ENCODE results near the gene SRPRB.

SRPRB gene

GRCh38 chr3:133805702-133806475 lies at the start of gene SRPRB:
SRPRB (plus strand) TSS chr3:133805815; CDS start chr3:133805849, 34 bp downstream.
- Histone ChIP-seq H3K27ac (peak within 1 kb of the TSS; percentile 65), H3K27me3 (ENCODE audit: insufficient read depth, low read depth, severe bottlenecking) (no peaks in the 10 kb centered on the region), H3K36me3 (peaks cover 20% of the 10 kb centered on the region), H3K4me3 (ENCODE audit: low read depth, low read length) (peak within 1 kb of the TSS; percentile 77), H3K9me3 (ENCODE audit: severe bottlenecking) (no peaks in the 10 kb centered on the region)
- DNase-seq: peak; percentile 96
- no peak for TF ChIP-seq CTCF (IDR thresholded peaks at IDR 0.05; ENCODE audit: low read depth, low read length)

DNA sequence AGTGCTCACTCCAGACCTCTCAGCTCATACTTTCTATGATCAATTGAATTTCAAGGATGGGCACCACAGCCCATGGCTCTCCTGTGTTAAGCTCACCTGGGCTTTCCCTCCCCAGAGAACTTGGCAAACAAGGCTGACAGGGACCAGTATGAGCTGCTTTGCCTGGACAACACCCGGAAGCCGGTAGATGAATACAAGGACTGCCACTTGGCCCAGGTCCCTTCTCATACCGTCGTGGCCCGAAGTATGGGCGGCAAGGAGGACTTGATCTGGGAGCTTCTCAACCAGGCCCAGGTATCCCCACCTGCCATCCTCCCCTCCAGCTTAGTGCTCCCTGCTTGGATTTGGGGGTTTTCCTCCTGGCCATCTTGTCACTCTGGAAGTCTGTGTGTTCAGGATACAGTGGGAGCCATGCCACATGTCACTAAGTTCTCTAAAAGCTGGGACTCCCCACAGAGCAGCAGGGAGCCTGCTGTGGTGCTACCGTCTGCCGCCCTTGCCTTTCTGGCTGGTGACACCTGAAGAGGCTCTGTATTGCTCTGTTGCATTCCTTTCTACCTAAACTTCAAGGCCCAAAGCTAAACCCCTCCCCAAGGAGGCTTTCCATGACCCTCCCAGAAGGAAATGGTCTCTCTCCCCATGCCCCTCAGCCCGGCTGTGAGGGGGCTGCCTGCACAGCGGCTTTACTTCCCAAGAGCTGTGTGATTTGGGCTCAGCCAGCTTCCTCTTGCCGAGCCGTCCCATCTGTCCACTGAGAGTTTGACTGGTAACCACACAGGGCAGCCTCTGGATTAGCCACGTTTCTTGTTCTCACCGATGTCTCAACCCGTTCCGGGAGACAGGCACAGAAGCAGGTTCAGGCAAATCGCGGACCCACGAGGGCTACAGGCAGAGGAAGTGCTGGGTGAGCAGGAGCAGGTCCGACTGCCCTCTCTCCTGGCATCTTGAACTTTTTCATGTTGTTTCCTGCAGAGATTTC lies 48.6 kb upstream of the SRPRB start:
- Histone ChIP-seq H3K4me3 (ENCODE audit: low read depth, low read length) (peak overlapping the region; percentile 1; the same call in 1 of the 2 replicates), H3K36me3 (no peaks in the 10 kb centered on the region), H3K27ac (no peak overlapping the region), H3K9me3 (ENCODE audit: severe bottlenecking) (no peaks in the 10 kb centered on the region), H3K27me3 (ENCODE audit: insufficient read depth, low read depth, severe bottlenecking) (no peaks in the 10 kb centered on the region)
- peak; percentile 61 for DNase-seq
- TF ChIP-seq CTCF (IDR thresholded peaks at IDR 0.05; ENCODE audit: low read depth, low read length): no peak

GRCh38 chr3:133757701-133758567 lies 47.7 kb upstream of the SRPRB start:
- TF ChIP-seq CTCF (IDR thresholded peaks at IDR 0.05; ENCODE audit: low read depth, low read length): no peak

GRCh38 chr3:133758568-133758928 lies 47.1 kb upstream of the SRPRB start:
- DNase-seq: no peak
- H3K27me3 ChIP-seq (ENCODE audit: insufficient read depth, low read depth, severe bottlenecking): peaks cover 1% of the 10 kb centered on the region
- no peak overlapping the region for H3K27ac ChIP-seq
- H3K4me3 ChIP-seq (ENCODE audit: low read depth, low read length): no peak overlapping the region
- H3K36me3 ChIP-seq: no peaks in the 10 kb centered on the region
- TF ChIP-seq CTCF (IDR thresholded peaks at IDR 0.05; ENCODE audit: low read depth, low read length): no peak
- no peaks in the 10 kb centered on the region for H3K9me3 ChIP-seq (ENCODE audit: severe bottlenecking)

More at GRCh38 chr3:133757701-133758567, 47.7 kb upstream of the SRPRB start:
- Histone ChIP-seq H3K27ac (no peak overlapping the region), H3K4me3 (ENCODE audit: low read depth, low read length) (no peak overlapping the region), H3K9me3 (ENCODE audit: severe bottlenecking) (no peaks in the 10 kb centered on the region), H3K27me3 (ENCODE audit: insufficient read depth, low read depth, severe bottlenecking) (no peaks in the 10 kb centered on the region), H3K36me3 (no peaks in the 10 kb centered on the region)
- DNase-seq: no peak

DNA sequence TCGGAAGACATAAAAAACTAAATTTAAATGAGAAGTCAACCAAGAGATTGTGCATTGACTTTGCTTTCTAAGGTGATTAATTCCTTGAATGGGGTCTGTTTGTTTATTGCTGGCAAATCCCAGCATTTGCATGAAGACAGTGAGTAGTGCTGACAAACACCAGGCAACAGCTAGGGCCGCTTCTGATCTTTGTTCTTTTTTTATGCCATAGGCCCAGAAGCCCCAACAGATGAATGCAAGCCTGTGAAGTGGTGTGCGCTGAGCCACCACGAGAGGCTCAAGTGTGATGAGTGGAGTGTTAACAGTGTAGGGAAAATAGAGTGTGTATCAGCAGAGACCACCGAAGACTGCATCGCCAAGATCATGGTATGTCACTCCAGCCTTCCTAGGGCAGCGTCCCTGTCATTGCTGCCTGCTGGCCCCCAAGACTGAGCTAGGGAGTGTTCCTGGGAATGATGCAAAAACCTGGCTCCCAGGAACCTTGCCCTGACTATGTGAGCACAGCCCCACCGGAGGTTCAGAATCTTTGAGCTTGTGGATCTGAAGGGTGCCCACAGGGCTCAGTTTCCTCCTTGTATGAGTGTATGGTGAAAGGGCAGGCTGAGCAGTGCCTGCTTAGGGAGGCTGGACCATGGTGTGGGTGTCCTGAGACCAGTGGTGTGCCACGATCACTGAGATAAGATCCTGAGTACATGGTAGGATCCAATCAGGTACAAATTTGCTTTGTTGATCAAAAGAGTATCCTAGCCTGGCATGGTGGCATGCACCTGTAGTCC lies 46.5 kb upstream of the SRPRB start:
- Histone ChIP-seq H3K36me3 (no peaks in the 10 kb centered on the region), H3K4me3 (ENCODE audit: low read depth, low read length) (no peak overlapping the region), H3K27ac (no peak overlapping the region), H3K27me3 (ENCODE audit: insufficient read depth, low read depth, severe bottlenecking) (peaks cover 6% of the 10 kb centered on the region), H3K9me3 (ENCODE audit: severe bottlenecking) (no peaks in the 10 kb centered on the region)
- TF ChIP-seq CTCF (IDR thresholded peaks at IDR 0.05; ENCODE audit: low read depth, low read length): no peak
- DNase-seq: no peak

Measured in WERI-Rb-1 (cell line).